Measurements from ENCODE around the gene PTK7. TPM values are rescaled to one million over a fixed set of nuclear protein-coding genes. Genes with fewer than 3 reads are reported as not detected.

The PTK7 gene
- total RNA-seq, 1 donor from 2014 or later = 68.0 TPM

- H3K4me2 ChIP-seq = no peak overlapping the region
- no peaks in the 10 kb centered on the region for H3F3A ChIP-seq (ENCODE audit: low read depth)
- Mint-ChIP-seq H3K9me3 (no peaks in the 10 kb centered on the region), H3K27ac (no peak overlapping the region), H3K4me3 (no peak overlapping the region), H3K27me3 (ENCODE audit: insufficient read depth, low read depth) (peaks cover 6% of the 10 kb centered on the region), H3K4me1 (peaks cover under 1% of the 10 kb centered on the region), H3K36me3 (peaks cover 20% of the 10 kb centered on the region)
- no peaks in the 10 kb centered on the region for H3K79me2 ChIP-seq (ENCODE audit: low read depth)
- H3K9me3 ChIP-seq (ENCODE audit: low read depth) = no peaks in the 10 kb centered on the region
- H2AFZ ChIP-seq (replicated peaks) = no peak overlapping the region
- H3K4me1 ChIP-seq = no peaks in the 10 kb centered on the region
- no peaks in the 10 kb centered on the region for H4K20me1 ChIP-seq (ENCODE audit: low read depth)
- H3K36me3 ChIP-seq = no peaks in the 10 kb centered on the region
- DNase-seq (ENCODE audit: low spot score) = no peak
- TF ChIP-seq EZH2 (IDR thresholded peaks at IDR 0.05) (no peak), CTCF (IDR thresholded peaks at IDR 0.05) (no peak), EZH2phosphoT487 (IDR thresholded peaks at IDR 0.05) (no peak)
- H3K9ac ChIP-seq = no peak overlapping the region
- H3K27me3 ChIP-seq = no peaks in the 10 kb centered on the region
- H3K27ac ChIP-seq = no peak overlapping the region
- H3K4me3 ChIP-seq = no peak overlapping the region
These were observed 30.7 kb upstream of the PTK7 start for GRCh38 chr6:43045371-43045930.

GRCh38 chr6:43047998-43048397 is 28.1 kb upstream of the PTK7 start:
- no peak for TF ChIP-seq EZH2phosphoT487 (IDR thresholded peaks at IDR 0.05)
- TF ChIP-seq EZH2 (IDR thresholded peaks at IDR 0.05) = no peak
- TF ChIP-seq CTCF (IDR thresholded peaks at IDR 0.05) = no peak
- Histone ChIP-seq H3K27ac (no peak overlapping the region), H3K9ac (no peak overlapping the region), H2AFZ (replicated peaks) (no peak overlapping the region), H4K20me1 (ENCODE audit: low read depth) (no peaks in the 10 kb centered on the region), H3K4me2 (no peak overlapping the region), H3K27me3 (no peaks in the 10 kb centered on the region), H3K9me3 (ENCODE audit: low read depth) (no peaks in the 10 kb centered on the region), H3K4me3 (no peak overlapping the region), H3F3A (ENCODE audit: low read depth) (no peaks in the 10 kb centered on the region), H3K79me2 (ENCODE audit: low read depth) (peaks cover 15% of the 10 kb centered on the region), H3K36me3 (no peaks in the 10 kb centered on the region), H3K4me1 (no peaks in the 10 kb centered on the region)
- Mint-ChIP-seq H3K9me3 (no peaks in the 10 kb centered on the region), H3K27ac (no peak overlapping the region), H3K4me1 (peaks cover 18% of the 10 kb centered on the region), H3K36me3 (peaks cover 25% of the 10 kb centered on the region), H3K4me3 (no peak overlapping the region), H3K27me3 (ENCODE audit: insufficient read depth, low read depth) (peaks cover 13% of the 10 kb centered on the region)
- no peak for DNase-seq (ENCODE audit: low spot score)

GRCh38 chr6:43050981-43051380 is 25.1 kb upstream of the PTK7 start:
- no peak overlapping the region for H3K4me3 ChIP-seq
- H2AFZ ChIP-seq (replicated peaks) = no peak overlapping the region

More at GRCh38 chr6:43050981-43051380, 25.1 kb upstream of the PTK7 start:
- H4K20me1 ChIP-seq (ENCODE audit: low read depth) = no peaks in the 10 kb centered on the region
- no peaks in the 10 kb centered on the region for H3K4me1 ChIP-seq
- H3K4me1 Mint-ChIP-seq = peaks cover 27% of the 10 kb centered on the region
- no peaks in the 10 kb centered on the region for H3K9me3 ChIP-seq (ENCODE audit: low read depth)
- H3K27ac ChIP-seq = no peak overlapping the region
- no peaks in the 10 kb centered on the region for H3K27me3 ChIP-seq
- no peaks in the 10 kb centered on the region for H3K36me3 ChIP-seq
- H3K27ac Mint-ChIP-seq = no peak overlapping the region
- peaks cover 18% of the 10 kb centered on the region for H3K79me2 ChIP-seq (ENCODE audit: low read depth)
- peaks cover 11% of the 10 kb centered on the region for H3F3A ChIP-seq (ENCODE audit: low read depth)
- peak overlapping the region; percentile 70 for H3K4me3 Mint-ChIP-seq
- no peak overlapping the region for H3K4me2 ChIP-seq
- DNase-seq (ENCODE audit: low spot score) = no peak
- peaks cover 26% of the 10 kb centered on the region for H3K36me3 Mint-ChIP-seq
- peaks cover 14% of the 10 kb centered on the region for H3K27me3 Mint-ChIP-seq (ENCODE audit: insufficient read depth, low read depth)
- no peak overlapping the region for H3K9ac ChIP-seq
- TF ChIP-seq CTCF (IDR thresholded peaks at IDR 0.05) = no peak
- TF ChIP-seq EZH2phosphoT487 (IDR thresholded peaks at IDR 0.05) = no peak
- no peak for TF ChIP-seq EZH2 (IDR thresholded peaks at IDR 0.05)
- no peaks in the 10 kb centered on the region for H3K9me3 Mint-ChIP-seq

Data from neural progenitor cell (in vitro differentiated cells).